Measurements from ENCODE around the gene DNA2.

The DNA2 gene

GRCh38 chr10:68446179-68446578 is 25.6 kb downstream of the DNA2 start:
- DNase-seq, result no peak

DNA sequence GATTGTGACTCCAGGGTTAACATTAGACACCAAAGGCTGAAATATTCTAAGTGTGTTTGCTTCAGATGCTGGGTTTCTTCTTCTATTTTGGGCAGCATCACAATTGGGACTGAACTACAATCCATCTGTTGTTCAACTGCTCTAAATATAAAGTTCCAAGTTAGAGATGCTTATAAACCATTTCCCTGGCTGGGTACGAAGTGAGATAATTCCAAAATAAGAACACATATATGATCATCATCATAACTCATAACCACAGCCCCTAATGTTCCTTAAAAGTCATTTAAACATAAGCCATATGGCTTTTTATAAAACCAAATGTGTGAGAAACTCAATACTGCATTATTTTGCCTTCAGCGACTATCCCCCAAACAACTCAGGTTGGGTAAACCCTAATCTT is 28.8 kb downstream of the DNA2 start:
- no peak for DNase-seq

GRCh38 chr10:68440898-68441297 is 30.9 kb downstream of the DNA2 start:
- no peak for DNase-seq

GRCh38 chr10:68435803-68436202 is 36.0 kb downstream of the DNA2 start:
- DNase-seq, result no peak

- DNase-seq, result no peak
Observed at GRCh38 chr10:68434657-68435056, 37.1 kb downstream of the DNA2 start.

GRCh38 chr10:68428396-68429104 is 43.2 kb downstream of the DNA2 start:
- DNase-seq, result no peak

DNA sequence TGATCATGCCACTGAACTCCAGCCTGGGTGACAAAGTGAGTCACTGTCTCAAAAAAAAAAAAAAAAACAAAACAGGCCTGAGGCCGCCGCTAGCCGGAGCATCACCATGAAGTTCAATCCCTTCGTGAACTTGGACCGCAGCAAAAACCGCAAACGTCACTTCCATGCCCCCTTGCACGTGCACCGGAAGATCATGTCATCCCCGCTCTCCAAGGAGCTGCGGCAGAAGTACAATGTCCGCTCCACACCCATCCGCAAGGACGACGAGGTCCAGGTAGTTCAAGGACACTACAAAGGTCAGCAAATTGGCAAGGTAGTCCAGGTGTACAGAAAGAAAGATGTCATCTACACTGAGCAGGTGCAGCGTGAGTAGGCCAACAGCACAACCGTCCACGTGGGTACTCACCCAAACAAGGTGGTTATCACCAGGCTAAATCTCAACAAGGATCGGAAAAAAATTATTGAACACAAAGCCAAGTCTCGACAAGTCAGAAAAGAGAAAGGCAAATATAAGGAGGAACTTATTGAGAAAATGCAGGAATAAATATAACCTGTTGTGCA is 47.2 kb downstream of the DNA2 start:
- no peak for DNase-seq

DNA sequence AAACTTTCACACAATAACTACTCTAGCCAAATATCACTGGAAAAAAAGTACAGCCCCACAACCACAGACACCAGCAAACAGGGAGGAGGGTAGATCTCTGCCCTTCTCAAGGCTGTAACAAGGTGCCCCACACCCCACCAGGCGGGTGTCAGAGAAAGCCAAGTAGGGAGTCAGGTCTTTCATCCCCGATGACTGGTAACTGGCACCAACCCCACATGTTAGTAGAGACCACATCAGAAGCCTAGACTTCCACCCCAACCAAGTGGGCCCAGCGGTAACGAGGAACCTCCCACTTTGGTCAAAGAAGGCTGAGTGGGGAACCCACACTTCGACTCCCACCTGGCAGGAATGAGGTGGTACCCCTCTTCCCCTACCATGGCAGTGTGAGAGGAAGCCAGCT is 48.3 kb downstream of the DNA2 start:
- no peak for DNase-seq

- DNase-seq, result no peak
Observed at GRCh38 chr10:68419376-68419775, 52.4 kb downstream of the DNA2 start.

DNA sequence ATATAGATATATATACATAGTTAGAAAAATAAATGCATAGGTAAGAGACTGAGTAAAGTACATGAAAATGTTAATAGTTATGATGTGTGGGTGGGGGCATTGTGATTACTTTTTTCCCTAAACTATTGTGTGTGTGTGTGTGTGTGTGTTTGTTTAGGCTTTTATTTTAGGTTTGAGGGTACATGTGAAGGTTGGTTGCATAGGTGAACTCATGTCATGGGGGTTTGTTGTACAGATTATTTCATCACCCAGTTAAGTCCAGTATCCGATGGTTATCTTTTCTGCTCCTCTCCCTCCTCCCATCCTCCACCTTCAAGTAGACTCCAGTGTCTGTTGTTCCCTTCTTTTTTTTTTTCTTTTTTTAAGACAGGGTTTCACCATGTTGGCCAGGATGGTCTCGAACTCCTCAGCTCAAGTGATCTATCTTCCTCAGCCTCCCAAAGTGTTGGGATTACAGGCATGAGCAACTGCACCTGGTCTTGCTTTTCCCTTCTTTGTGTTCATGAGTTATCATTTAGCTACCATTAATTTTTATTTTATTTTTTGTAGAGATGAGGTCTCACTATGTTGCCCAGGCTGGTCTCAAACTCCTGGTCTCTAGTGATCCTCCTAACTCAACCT is 62.8 kb downstream of the DNA2 start:
- no peak for DNase-seq

DNA sequence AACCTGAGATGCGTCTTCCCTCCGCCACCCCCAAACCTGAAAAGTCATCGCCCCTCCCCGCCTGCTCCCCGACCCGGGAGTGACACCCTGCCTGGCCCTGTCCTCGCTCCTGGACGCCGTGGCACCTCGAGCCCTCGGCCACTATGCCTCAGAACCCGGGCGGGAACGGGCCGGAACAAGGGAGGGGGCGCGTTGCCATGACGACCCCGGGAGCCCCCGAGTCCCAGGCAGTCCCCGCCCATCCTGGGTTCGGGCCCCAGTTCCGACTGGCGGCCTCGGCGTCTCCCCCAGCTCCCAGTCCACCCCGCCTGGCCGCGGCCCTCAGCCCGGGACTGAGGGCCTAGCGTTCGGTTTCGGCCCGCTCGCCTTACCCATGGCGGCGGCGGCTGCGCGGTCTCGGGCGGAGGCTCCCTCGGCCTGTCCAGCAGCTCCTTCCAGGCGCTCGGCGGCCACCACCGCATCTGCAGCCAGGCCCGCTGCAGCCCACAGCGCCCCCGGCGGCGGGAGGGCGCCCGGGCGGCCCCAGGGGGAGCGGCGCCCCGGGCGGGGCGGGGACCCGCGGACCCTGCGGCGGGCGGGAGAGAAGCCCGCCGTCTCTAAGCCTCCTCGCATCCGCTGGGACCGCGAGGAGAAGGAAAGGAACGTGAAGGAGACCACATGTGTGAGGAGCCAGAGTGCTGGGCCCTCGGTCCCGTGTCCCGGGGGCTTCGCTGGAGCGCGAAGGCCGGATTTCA is 64.8 kb downstream of the DNA2 start, which contains the start of gene RUFY2:
TSS of gene RUFY2 (minus strand) at position 463 of the 734 bp plus-strand sequence. CDS start at position 375, 88 bp downstream.
- peak; percentile 35 for DNase-seq

DNA sequence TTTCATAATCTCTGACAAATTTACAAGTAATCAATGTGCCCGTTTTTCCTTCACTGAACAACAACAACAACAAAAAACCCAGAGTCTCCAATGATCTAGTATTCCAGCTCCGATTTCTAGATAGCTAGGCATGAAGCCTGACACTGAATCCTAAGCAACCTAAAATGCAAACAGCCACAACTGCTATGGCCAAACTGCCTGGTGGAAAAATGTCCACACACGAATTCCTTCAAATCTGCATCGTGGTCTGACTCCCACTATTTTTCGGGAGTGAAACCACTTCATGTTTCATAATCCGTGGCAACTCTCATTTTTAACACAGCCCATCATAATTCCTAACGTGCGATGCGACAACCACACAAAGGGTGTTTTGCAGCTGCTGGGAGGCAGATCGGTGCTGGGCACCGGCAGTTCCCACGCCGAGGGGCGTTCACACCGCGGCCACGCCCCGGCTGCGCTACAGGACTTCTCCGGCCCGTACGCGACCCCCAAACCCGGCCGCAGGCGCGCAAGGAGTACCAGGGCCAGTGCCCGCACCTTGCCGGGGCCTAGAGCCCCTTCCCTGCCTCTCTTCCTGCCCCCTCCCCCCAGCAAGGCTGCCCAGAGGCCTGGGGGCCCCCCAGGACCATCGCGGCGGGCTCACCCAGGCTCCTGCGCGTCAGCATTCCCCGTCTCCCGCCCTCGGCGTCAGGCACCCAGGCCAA is 65.5 kb downstream of the DNA2 start:
- DNase-seq, result no peak

GRCh38 chr10:68403701-68404100 is 68.1 kb downstream of the DNA2 start:
- DNase-seq, result no peak

DNA sequence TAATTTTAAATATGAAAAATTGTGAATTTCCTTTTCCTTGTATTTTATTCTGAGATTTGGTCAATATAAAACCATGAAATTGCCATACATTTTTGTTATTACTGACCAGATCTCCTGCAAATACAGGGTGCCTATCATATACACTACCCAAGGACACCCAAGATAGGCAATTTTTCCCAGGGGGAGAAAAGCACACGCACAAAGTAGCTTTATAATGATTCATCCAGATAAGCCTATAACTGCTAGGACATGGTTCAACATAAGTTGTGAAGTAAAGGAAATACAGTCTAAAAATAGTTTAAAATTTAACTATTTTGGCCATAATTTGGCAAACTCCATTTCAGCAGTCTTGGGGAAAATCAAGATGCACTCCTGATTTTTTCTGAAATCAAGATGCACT is 69.5 kb downstream of the DNA2 start:
- DNase-seq, result no peak

DNA sequence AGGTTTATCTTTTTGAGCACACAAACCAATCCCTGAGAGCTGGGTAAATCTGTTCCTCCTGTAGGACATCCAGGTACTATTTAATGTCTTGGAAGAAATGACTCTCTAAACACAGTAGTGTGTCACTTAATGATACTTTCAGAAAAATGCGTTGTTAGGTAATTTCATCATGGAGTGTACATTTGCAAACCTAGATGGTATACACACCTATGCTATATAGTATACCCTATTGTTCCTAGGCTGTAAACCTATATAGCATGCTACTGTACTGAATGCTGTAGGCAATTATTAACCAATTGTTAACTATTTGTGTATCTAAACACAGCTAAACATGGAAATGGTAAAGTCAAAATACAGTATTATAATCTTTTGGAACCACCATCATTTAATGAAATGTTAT is 74.8 kb downstream of the DNA2 start:
- DNase-seq, result no peak

GRCh38 chr10:68385740-68386139 is 86.0 kb downstream of the DNA2 start:
- no peak for DNase-seq

DNA sequence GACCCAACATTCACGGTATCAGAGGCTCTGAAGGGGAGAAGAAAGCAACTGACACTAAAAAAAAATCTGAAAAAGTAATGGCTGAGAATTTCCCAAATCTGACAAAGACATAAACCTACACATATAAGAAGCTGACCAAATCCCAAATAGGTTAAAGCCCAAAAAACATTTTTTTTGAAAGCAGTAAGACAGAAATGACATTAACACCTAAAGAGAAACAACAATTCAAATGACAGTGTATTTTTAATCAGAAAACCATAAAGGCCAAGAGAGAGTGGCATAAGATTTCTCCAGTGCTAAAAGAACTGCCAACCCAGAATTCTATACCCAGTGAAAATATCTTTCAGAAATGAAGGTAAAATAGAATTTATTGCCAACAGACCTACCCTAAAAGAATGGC is 100.2 kb downstream of the DNA2 start:
- no peak for DNase-seq

- DNase-seq, result no peak
Observed at GRCh38 chr10:68367121-68367520, 104.7 kb downstream of the DNA2 start.

GRCh38 chr10:68366600-68366999 is 105.2 kb downstream of the DNA2 start:
- no peak for DNase-seq

DNA sequence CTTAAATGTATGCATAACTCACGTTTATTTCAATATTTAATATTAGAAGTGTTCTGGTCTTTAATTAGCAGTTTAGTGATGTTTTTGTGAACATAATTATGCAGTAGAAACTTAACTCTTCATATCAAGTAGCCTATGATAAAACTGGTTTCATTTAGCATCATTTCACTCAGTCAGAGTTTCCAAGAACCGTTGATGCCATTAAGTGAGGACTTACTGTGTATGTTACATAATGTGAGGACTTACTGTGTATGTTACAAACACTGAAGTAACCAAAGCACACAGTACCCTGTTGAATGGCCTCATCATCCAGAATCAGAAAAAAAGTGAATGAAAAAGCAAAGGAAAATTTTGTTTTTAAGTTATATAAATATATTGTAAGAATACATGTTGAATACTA is 106.2 kb downstream of the DNA2 start:
- DNase-seq, result no peak

DNA sequence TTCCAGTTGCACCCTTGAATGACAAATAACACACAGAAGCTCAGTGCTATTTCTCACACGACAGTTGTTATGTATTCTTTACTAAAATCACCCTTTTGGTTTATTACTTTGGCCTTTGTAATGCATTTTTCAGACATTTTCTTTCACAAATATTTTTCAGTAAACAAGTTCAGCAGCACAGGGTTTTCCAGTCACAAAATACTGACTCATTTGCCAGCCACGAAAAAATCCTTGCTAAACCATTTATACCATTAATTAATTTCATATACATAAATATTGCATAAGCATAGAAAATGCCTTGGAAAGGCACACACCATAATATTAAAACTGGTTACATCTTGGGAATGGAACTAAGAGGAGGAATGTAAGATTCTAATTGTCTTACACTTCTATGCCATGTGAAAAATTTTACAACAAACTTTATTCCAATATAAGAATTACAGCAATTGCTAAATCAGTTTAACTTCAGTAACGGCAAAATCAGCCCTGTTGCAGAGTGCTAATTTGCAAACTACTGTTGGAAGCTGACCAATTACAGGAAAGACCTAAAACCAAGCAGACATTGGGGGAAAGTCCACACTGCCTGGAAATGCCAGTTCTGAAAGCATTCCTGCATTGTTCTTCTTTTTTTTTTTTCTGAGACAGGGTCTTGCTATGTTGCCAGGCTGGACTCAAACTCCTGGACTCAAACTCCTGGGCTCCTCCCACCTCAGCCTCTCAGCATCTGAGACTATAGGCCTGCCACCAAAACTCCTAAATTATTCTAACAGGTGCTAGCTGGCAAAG is 107.5 kb downstream of the DNA2 start:
- DNase-seq, result no peak

All from DMS79 treated with DMSO at 0.1 percent for 48 hours (cell line).